ENCODE data around the gene RBM4. TPM values are rescaled to one million over a fixed set of nuclear protein-coding genes. Genes with fewer than 3 reads are reported as not detected.

Gene RBM4
- total and polyA plus RNA-seq, 2 donors (not counting 1 experiment from before 2014, with no cell fraction given), result 125 to 199 TPM

DNA sequence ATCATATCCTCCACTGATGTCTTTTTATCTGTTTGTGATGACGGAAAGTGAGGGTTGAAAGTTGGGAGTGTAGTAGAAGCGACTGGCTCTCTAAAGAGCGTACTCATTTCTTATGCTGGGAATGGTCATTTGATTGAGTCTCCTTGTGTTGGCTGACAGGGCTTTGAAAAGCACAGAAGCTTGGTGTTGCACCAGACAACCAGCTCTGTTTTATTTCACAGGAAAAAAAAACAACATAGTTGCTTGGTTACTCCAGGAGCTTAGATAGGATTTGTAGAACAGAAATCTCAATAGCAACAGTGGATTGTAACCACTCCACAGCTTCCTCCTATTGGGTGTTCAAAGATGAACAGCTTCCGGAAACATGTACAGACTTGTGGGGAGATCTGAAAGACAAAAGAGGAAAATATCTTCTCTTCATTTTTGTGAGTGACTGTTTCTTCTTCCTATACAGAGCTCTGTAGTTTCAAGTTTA is 19.4 kb upstream of the RBM4 start:
- Histone ChIP-seq H3K9ac (ENCODE audit: low read length) (peak overlapping the region; percentile 91), H3K9me3 (ENCODE audit: control extremely low read depth in 1 of 3, control insufficient read depth in 2 of 3, insufficient read depth in 1 of 3, low read length in 2 of 3) (no peaks in the 10 kb centered on the region), H3K4me3 (ENCODE audit: control extremely low read depth in 1 of 5, extremely low read depth in 1 of 5, insufficient read depth in 1 of 5, low read depth in 2 of 5, low read length in 4 of 5) (peak overlapping the region; percentile 34 to 97 (median 94)), H3K27me3 (replicated peaks in 1 of 4; ENCODE audit: control extremely low read depth in 1 of 4, control insufficient read depth in 3 of 4, insufficient read depth in 4 of 4, low read length in 3 of 4) (no peaks in the 10 kb centered on the region), H3K79me2 (ENCODE audit: control insufficient read depth, insufficient read depth, low read length) (peaks cover 96% of the 10 kb centered on the region), H2AFZ (ENCODE audit: insufficient read depth, low read depth, low read length, poor library complexity, severe bottlenecking) (no peak overlapping the region), H3K27ac (ENCODE audit: low read length in 2 of 2) (peak overlapping the region; percentile 85 to 90), H4K20me1 (ENCODE audit: control insufficient read depth, insufficient read depth, low read length, poor library complexity, severe bottlenecking) (peaks cover 69% of the 10 kb centered on the region), H3K36me3 (replicated peaks in 1 of 2; ENCODE audit: control extremely low read depth in 1 of 2, control insufficient read depth in 1 of 2, extremely low read depth in 1 of 2, insufficient read depth in 2 of 2, low read length in 1 of 2) (peaks cover 0 to 41% of the 10 kb centered on the region in 2 experiments), H3K4me1 (ENCODE audit: control insufficient read depth in 2 of 2, insufficient read depth in 2 of 2, low read length in 2 of 2) (peaks cover 59 to 77% of the 10 kb centered on the region in 2 donors), H3K4me2 (replicated peaks; ENCODE audit: low read depth, low read length, poor library complexity, severe bottlenecking) (peak overlapping the region; percentile 99)
- no peaks in the 10 kb centered on the region for H3K27me3 Mint-ChIP-seq
- ChIA-PET CTCF (interaction anchor here (0.7 to 4.5 kb wide), 7 partner anchors 19 to 226 kb away, joined by 3 to 32 read pairs (median 3); partner anchors contain the start of genes CCDC87, CCS, RBM4 and RBM4B), POLR2A (interaction anchor here (0.5 to 5.2 kb wide), 5 partner anchors 11 to 59 kb away, joined by 5 to 53 read pairs (median 6); partner anchors contain the start of genes RBM4 and RBM4B)
- no peaks in the 10 kb centered on the region for H3K9me3 Mint-ChIP-seq (ENCODE audit: insufficient read depth)
- DNase-seq (peak; percentile 72), ATAC-seq (ENCODE audit: low read depth) (no peak)
- peak overlapping the region; percentile 99 for H3K4me3 Mint-ChIP-seq
- no peak for TF ChIP-seq CTCF (IDR thresholded peaks at IDR 0.05)
- TF ChIP-seq EZH2 (IDR thresholded peaks at IDR 0.05; ENCODE audit: borderline replicate concordance, insufficient read depth, low read depth, low read length, poor library complexity, severe bottlenecking), result no peak
- peaks cover 69% of the 10 kb centered on the region for H3K4me1 Mint-ChIP-seq
- intact Hi-C loops (cut with micrococcal nuclease), result no loop called here
- 63% methylated on average over 3 of the region's 4 CpGs for WGBS (ENCODE audit: insufficient coverage)
- H3K27ac Mint-ChIP-seq, result peak overlapping the region; percentile 99

DNA sequence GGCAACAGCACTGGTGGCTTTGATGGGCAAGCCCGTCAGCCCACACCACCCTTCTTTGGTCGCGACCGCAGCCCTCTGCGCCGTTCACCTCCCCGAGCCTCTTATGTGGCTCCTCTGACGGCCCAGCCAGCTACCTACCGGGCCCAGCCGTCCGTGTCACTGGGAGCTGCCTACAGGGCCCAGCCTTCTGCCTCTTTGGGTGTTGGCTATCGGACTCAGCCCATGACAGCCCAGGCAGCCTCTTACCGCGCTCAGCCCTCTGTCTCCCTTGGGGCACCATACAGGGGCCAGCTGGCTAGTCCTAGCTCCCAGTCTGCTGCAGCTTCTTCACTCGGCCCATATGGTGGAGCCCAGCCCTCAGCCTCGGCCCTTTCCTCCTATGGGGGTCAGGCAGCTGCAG is 14.1 kb upstream of the RBM4 start:
- intact Hi-C loops (cut with micrococcal nuclease), result no loop called here
- Mint-ChIP-seq H3K27me3 (no peaks in the 10 kb centered on the region), H3K4me1 (peaks cover 61% of the 10 kb centered on the region), H3K27ac (no peak overlapping the region), H3K9me3 (ENCODE audit: insufficient read depth) (no peaks in the 10 kb centered on the region), H3K4me3 (no peak overlapping the region)
- Histone ChIP-seq H3K9me3 (ENCODE audit: control extremely low read depth in 1 of 3, control insufficient read depth in 2 of 3, insufficient read depth in 1 of 3, low read length in 2 of 3) (no peaks in the 10 kb centered on the region), H3K27me3 (replicated peaks in 1 of 4; ENCODE audit: control extremely low read depth in 1 of 4, control insufficient read depth in 3 of 4, insufficient read depth in 4 of 4, low read length in 3 of 4) (no peaks in the 10 kb centered on the region), H3K4me1 (ENCODE audit: control insufficient read depth in 2 of 2, insufficient read depth in 2 of 2, low read length in 2 of 2) (peaks cover 35 to 57% of the 10 kb centered on the region in 2 donors), H3K4me2 (replicated peaks; ENCODE audit: low read depth, low read length, poor library complexity, severe bottlenecking) (no peak overlapping the region), H3K4me3 (ENCODE audit: control extremely low read depth in 1 of 5, extremely low read depth in 1 of 5, insufficient read depth in 1 of 5, low read depth in 2 of 5, low read length in 4 of 5) (no peak overlapping the region), H4K20me1 (ENCODE audit: control insufficient read depth, insufficient read depth, low read length, poor library complexity, severe bottlenecking) (peaks cover 100% of the 10 kb centered on the region), H3K36me3 (replicated peaks in 1 of 2; ENCODE audit: control extremely low read depth in 1 of 2, control insufficient read depth in 1 of 2, extremely low read depth in 1 of 2, insufficient read depth in 2 of 2, low read length in 1 of 2) (peaks cover 7 to 87% of the 10 kb centered on the region in 2 experiments), H3K79me2 (ENCODE audit: control insufficient read depth, insufficient read depth, low read length) (peaks cover 99% of the 10 kb centered on the region), H3K9ac (ENCODE audit: low read length) (no peak overlapping the region), H2AFZ (ENCODE audit: insufficient read depth, low read depth, low read length, poor library complexity, severe bottlenecking) (no peak overlapping the region), H3K27ac (ENCODE audit: low read length in 2 of 2) (no peak overlapping the region)
- WGBS (ENCODE audit: insufficient coverage), result 90% methylated on average over 16 of the region's 16 CpGs
- ATAC-seq (ENCODE audit: low read depth) (no peak), DNase-seq (no peak)
- CTCF ChIA-PET, result interaction anchor here (1.2 to 2.8 kb wide), 5 partner anchors 14 to 54 kb away, joined by 3 to 11 read pairs (median 3); partner anchors contain the start of genes RBM4 and RBM4B
- no peak for TF ChIP-seq EZH2 (IDR thresholded peaks at IDR 0.05; ENCODE audit: borderline replicate concordance, insufficient read depth, low read depth, low read length, poor library complexity, severe bottlenecking)
- no peak for TF ChIP-seq CTCF (IDR thresholded peaks at IDR 0.05)
- POLR2A ChIA-PET, result no interaction called here
